Measurements from ENCODE around the gene CCSAP.

CCSAP gene

DNA sequence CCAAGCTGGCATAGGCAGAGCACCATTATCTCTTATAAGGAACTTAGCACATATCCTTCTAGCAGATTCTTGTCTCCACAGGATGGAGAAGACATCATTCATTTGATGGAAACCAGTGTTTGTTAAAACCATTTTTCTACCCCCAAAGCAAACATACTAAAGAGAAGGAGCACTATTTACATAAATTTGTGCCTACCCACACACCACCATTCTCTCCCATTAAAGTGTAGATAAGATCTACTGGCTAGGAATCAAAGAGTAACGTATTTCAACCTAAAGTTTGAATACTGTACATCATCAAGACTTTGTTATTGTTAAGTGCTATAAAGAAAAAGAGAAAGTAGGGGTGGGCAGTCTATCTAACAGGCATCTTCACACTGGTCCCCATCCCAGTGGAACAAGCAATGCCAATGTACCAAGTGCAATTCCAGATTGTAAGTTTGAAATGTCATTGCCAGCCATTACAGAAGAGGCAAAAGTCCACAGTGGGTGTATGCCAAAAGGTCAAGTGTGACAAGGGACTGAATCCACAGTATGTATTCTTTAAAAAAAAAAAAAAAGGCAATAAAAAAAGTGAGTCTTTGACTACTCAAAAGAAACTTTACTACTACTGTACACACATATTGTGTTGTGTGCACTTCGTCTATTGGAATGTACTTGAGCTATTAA, 18.8 kb downstream of the CCSAP start:
- Histone ChIP-seq H2BK5ac (ENCODE audit: low read length) (no peak overlapping the region), H3K36me3 (replicated peaks in 1 of 2; ENCODE audit: control insufficient read depth in 2 of 2, insufficient read depth in 2 of 2, low read length in 2 of 2) (peaks cover 10 to 86% of the 10 kb centered on the region in 2 donors), H2BK15ac (ENCODE audit: low read length) (no peak overlapping the region), H2BK12ac (ENCODE audit: low read length) (no peak overlapping the region), H3K4me3 (ENCODE audit: low read length in 2 of 2) (no peak overlapping the region), H4K91ac (ENCODE audit: low read depth, low read length, poor library complexity) (no peak overlapping the region), H3K27me3 (ENCODE audit: control insufficient read depth in 3 of 3, insufficient read depth in 3 of 3, low read depth in 1 of 3, low read length in 3 of 3) (no peaks in the 10 kb centered on the region), H2AFZ (ENCODE audit: low read length) (no peak overlapping the region), H3K9ac (ENCODE audit: low read depth, low read length, poor library complexity) (no peak overlapping the region), H3K4me2 (ENCODE audit: insufficient read depth, low read length, poor library complexity, severe bottlenecking) (no peak overlapping the region), H3K18ac (ENCODE audit: low read length) (no peak overlapping the region), H3K4me1 (ENCODE audit: control insufficient read depth in 2 of 2, insufficient read depth in 1 of 2, low read depth in 1 of 2, low read length in 2 of 2) (no peaks in the 10 kb centered on the region), H3K14ac (ENCODE audit: low read length) (no peak overlapping the region), H2AK5ac (ENCODE audit: low read depth, low read length) (no peak overlapping the region), H3K79me1 (ENCODE audit: low read depth, low read length) (no peaks in the 10 kb centered on the region), H3K23ac (ENCODE audit: low read depth, low read length, poor library complexity) (no peak overlapping the region), H3K9me3 (replicated peaks in 1 of 2; ENCODE audit: control insufficient read depth in 2 of 2, insufficient read depth in 1 of 2, low read depth in 1 of 2, low read length in 2 of 2) (no peaks in the 10 kb centered on the region), H4K8ac (ENCODE audit: low read depth, low read length) (no peak overlapping the region), H3K27ac (replicated peaks; ENCODE audit: low read length) (no peak overlapping the region), H3K4ac (ENCODE audit: low read length) (no peak overlapping the region), H2BK120ac (ENCODE audit: low read depth, low read length) (no peak overlapping the region)
- DNase-seq (ENCODE audit: low spot score), result no peak
- WGBS, 2 donors (ENCODE audit: extremely low coverage in 2 of 2, insufficient read length in 2 of 2, insufficient replicate concordance in 1 of 2), result no CpG with 5 or more reads among the region's 2 CpGs

GRCh38 chr1:229323201-229323600, 19.6 kb downstream of the CCSAP start:
- H2AFZ ChIP-seq (ENCODE audit: low read length), result no peak overlapping the region
- no CpG with 5 or more reads among the region's 7 CpGs for WGBS, 2 donors (ENCODE audit: extremely low coverage in 2 of 2, insufficient read length in 2 of 2, insufficient replicate concordance in 1 of 2)
- no peak overlapping the region for H3K4ac ChIP-seq (ENCODE audit: low read length)
- H3K18ac ChIP-seq (ENCODE audit: low read length), result no peak overlapping the region
- no peak overlapping the region for H3K27ac ChIP-seq (replicated peaks; ENCODE audit: low read length)
- H3K14ac ChIP-seq (ENCODE audit: low read length), result no peak overlapping the region
- H2BK12ac ChIP-seq (ENCODE audit: low read length), result no peak overlapping the region
- H3K4me2 ChIP-seq (ENCODE audit: insufficient read depth, low read length, poor library complexity, severe bottlenecking), result no peak overlapping the region
- no peak overlapping the region for H3K4me3 ChIP-seq (ENCODE audit: low read length in 2 of 2)
- no peak overlapping the region for H2AK5ac ChIP-seq (ENCODE audit: low read depth, low read length)
- DNase-seq (ENCODE audit: low spot score), result no peak
- H4K91ac ChIP-seq (ENCODE audit: low read depth, low read length, poor library complexity), result no peak overlapping the region
- no peak overlapping the region for H3K23ac ChIP-seq (ENCODE audit: low read depth, low read length, poor library complexity)
- peaks cover 10 to 79% of the 10 kb centered on the region in 2 donors for H3K36me3 ChIP-seq (replicated peaks in 1 of 2; ENCODE audit: control insufficient read depth in 2 of 2, insufficient read depth in 2 of 2, low read length in 2 of 2)
- H3K27me3 ChIP-seq (ENCODE audit: control insufficient read depth in 3 of 3, insufficient read depth in 3 of 3, low read depth in 1 of 3, low read length in 3 of 3), result no peaks in the 10 kb centered on the region
- no peak overlapping the region for H2BK5ac ChIP-seq (ENCODE audit: low read length)
- H3K4me1 ChIP-seq (ENCODE audit: control insufficient read depth in 2 of 2, insufficient read depth in 1 of 2, low read depth in 1 of 2, low read length in 2 of 2), result no peaks in the 10 kb centered on the region
- H3K9ac ChIP-seq (ENCODE audit: low read depth, low read length, poor library complexity), result no peak overlapping the region
- H2BK15ac ChIP-seq (ENCODE audit: low read length), result no peak overlapping the region
- H3K9me3 ChIP-seq (replicated peaks in 1 of 2; ENCODE audit: control insufficient read depth in 2 of 2, insufficient read depth in 1 of 2, low read depth in 1 of 2, low read length in 2 of 2), result no peaks in the 10 kb centered on the region
- H3K79me1 ChIP-seq (ENCODE audit: low read depth, low read length), result no peaks in the 10 kb centered on the region
- no peak overlapping the region for H2BK120ac ChIP-seq (ENCODE audit: low read depth, low read length)
- no peak overlapping the region for H4K8ac ChIP-seq (ENCODE audit: low read depth, low read length)

GRCh38 chr1:229319487-229319886, 23.4 kb downstream of the CCSAP start:
- DNase-seq (ENCODE audit: low spot score), result no peak
- Histone ChIP-seq H4K8ac (ENCODE audit: low read depth, low read length) (no peak overlapping the region), H3K36me3 (replicated peaks in 1 of 2; ENCODE audit: control insufficient read depth in 2 of 2, insufficient read depth in 2 of 2, low read length in 2 of 2) (peaks cover 7 to 59% of the 10 kb centered on the region in 2 donors)

DNA sequence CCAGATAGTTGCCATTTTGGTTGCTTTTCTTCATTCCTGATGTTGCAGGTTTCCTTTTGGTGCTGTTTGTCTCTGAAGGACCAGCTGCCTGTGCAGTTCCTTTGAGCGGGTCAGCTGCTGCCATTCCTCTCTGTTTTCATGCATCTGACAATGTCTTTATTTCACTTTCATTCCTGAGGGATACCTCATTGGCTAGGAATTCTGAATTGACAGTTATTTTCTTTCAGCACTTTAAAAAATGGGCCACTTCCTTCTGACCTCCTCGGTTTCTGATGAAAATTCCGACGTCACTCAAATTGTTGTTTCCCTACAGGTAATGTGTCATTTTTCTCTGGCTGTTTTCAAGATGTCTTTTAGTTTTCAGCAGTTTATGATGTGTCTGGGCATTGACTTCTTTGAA, 24.8 kb downstream of the CCSAP start:
- no peak overlapping the region for H2BK15ac ChIP-seq (ENCODE audit: low read length)
- no peak overlapping the region for H3K18ac ChIP-seq (ENCODE audit: low read length)
- no peaks in the 10 kb centered on the region for H3K9me3 ChIP-seq (replicated peaks in 1 of 2; ENCODE audit: control insufficient read depth in 2 of 2, insufficient read depth in 1 of 2, low read depth in 1 of 2, low read length in 2 of 2)
- no peak overlapping the region for H3K4me3 ChIP-seq (ENCODE audit: low read length in 2 of 2)
- no peak overlapping the region for H4K91ac ChIP-seq (ENCODE audit: low read depth, low read length, poor library complexity)
- no peak overlapping the region for H2AK5ac ChIP-seq (ENCODE audit: low read depth, low read length)
- peaks cover 7 to 48% of the 10 kb centered on the region in 2 donors for H3K36me3 ChIP-seq (replicated peaks in 1 of 2; ENCODE audit: control insufficient read depth in 2 of 2, insufficient read depth in 2 of 2, low read length in 2 of 2)
- H2BK120ac ChIP-seq (ENCODE audit: low read depth, low read length), result no peak overlapping the region
- no peak overlapping the region for H3K9ac ChIP-seq (ENCODE audit: low read depth, low read length, poor library complexity)
- H3K27ac ChIP-seq (replicated peaks; ENCODE audit: low read length), result no peak overlapping the region
- H3K14ac ChIP-seq (ENCODE audit: low read length), result no peak overlapping the region
- H2BK5ac ChIP-seq (ENCODE audit: low read length), result no peak overlapping the region
- no CpG with 5 or more reads among the region's 4 CpGs for WGBS, 2 donors (ENCODE audit: extremely low coverage in 2 of 2, insufficient read length in 2 of 2, insufficient replicate concordance in 1 of 2)
- no peak overlapping the region for H2BK12ac ChIP-seq (ENCODE audit: low read length)
- no peak overlapping the region for H2AFZ ChIP-seq (ENCODE audit: low read length)
- DNase-seq (ENCODE audit: low spot score), result no peak
- H3K27me3 ChIP-seq (ENCODE audit: control insufficient read depth in 3 of 3, insufficient read depth in 3 of 3, low read depth in 1 of 3, low read length in 3 of 3), result no peaks in the 10 kb centered on the region
- no peaks in the 10 kb centered on the region for H3K4me1 ChIP-seq (ENCODE audit: control insufficient read depth in 2 of 2, insufficient read depth in 1 of 2, low read depth in 1 of 2, low read length in 2 of 2)
- H3K4me2 ChIP-seq (ENCODE audit: insufficient read depth, low read length, poor library complexity, severe bottlenecking), result no peak overlapping the region
- no peaks in the 10 kb centered on the region for H3K79me1 ChIP-seq (ENCODE audit: low read depth, low read length)
- no peak overlapping the region for H3K23ac ChIP-seq (ENCODE audit: low read depth, low read length, poor library complexity)
- no peak overlapping the region for H3K4ac ChIP-seq (ENCODE audit: low read length)
- H4K8ac ChIP-seq (ENCODE audit: low read depth, low read length), result no peak overlapping the region

More at GRCh38 chr1:229319487-229319886, 23.4 kb downstream of the CCSAP start:
- no peaks in the 10 kb centered on the region for H3K9me3 ChIP-seq (replicated peaks in 1 of 2; ENCODE audit: control insufficient read depth in 2 of 2, insufficient read depth in 1 of 2, low read depth in 1 of 2, low read length in 2 of 2)
- no peaks in the 10 kb centered on the region for H3K79me1 ChIP-seq (ENCODE audit: low read depth, low read length)
- no peak overlapping the region for H3K9ac ChIP-seq (ENCODE audit: low read depth, low read length, poor library complexity)
- no peaks in the 10 kb centered on the region for H3K4me1 ChIP-seq (ENCODE audit: control insufficient read depth in 2 of 2, insufficient read depth in 1 of 2, low read depth in 1 of 2, low read length in 2 of 2)
- H3K4ac ChIP-seq (ENCODE audit: low read length), result no peak overlapping the region
- no peak overlapping the region for H2AK5ac ChIP-seq (ENCODE audit: low read depth, low read length)
- no peak overlapping the region for H3K14ac ChIP-seq (ENCODE audit: low read length)
- no peak overlapping the region for H4K91ac ChIP-seq (ENCODE audit: low read depth, low read length, poor library complexity)
- no peak overlapping the region for H2BK120ac ChIP-seq (ENCODE audit: low read depth, low read length)
- H3K4me3 ChIP-seq (ENCODE audit: low read length in 2 of 2), result no peak overlapping the region
- no peak overlapping the region for H3K4me2 ChIP-seq (ENCODE audit: insufficient read depth, low read length, poor library complexity, severe bottlenecking)
- no peak overlapping the region for H2BK5ac ChIP-seq (ENCODE audit: low read length)
- no peak overlapping the region for H2AFZ ChIP-seq (ENCODE audit: low read length)
- H3K18ac ChIP-seq (ENCODE audit: low read length), result no peak overlapping the region
- H3K23ac ChIP-seq (ENCODE audit: low read depth, low read length, poor library complexity), result no peak overlapping the region
- no peaks in the 10 kb centered on the region for H3K27me3 ChIP-seq (ENCODE audit: control insufficient read depth in 3 of 3, insufficient read depth in 3 of 3, low read depth in 1 of 3, low read length in 3 of 3)
- no peak overlapping the region for H2BK12ac ChIP-seq (ENCODE audit: low read length)
- no peak overlapping the region for H2BK15ac ChIP-seq (ENCODE audit: low read length)
- H3K27ac ChIP-seq (replicated peaks; ENCODE audit: low read length), result no peak overlapping the region
- WGBS, 2 donors (ENCODE audit: extremely low coverage in 2 of 2, insufficient read length in 2 of 2, insufficient replicate concordance in 1 of 2), result no CpG with 5 or more reads among the region's 7 CpGs
